Testis (tissue), 3 donors: ENCODE measurements around the gene LNX2. TPM values are rescaled to one million over a fixed set of nuclear protein-coding genes. Genes with fewer than 3 reads are reported as not detected.

Experiments used
- DNase-seq: peaks from one replicate; pipeline ENCODE4 v3.0.0-alpha.2; 2019
- H3K27ac ChIP-seq, 2 donors: fragments of 200-600 bp; sonication (generic); one replicate each; pipeline ENCODE4 v1.5.1; 2019
- H3K27me3 ChIP-seq: fragments of 200-600 bp; sonication (generic); one replicate; pipeline ENCODE4 v1.5.1; 2019
- H3K36me3 ChIP-seq: fragments of 200-600 bp; sonication (generic); one replicate; pipeline ENCODE4 v1.5.1; 2017; ENCODE audit warnings: low read depth; ENCODE audit errors: missing control alignments
- H3K4me1 ChIP-seq: fragments of 200-600 bp; sonication (generic); one replicate; pipeline ENCODE4 v1.5.1; 2019
- H3K4me3 ChIP-seq, 2 donors: fragments of 200-600 bp; sonication (generic); one replicate each; pipeline ENCODE4 v1.5.1; 2017 to 2019
- H3K9me3 ChIP-seq: fragments of 200-600 bp; sonication (generic); one replicate; pipeline ENCODE4 v1.5.1; 2017
- POLR2A ChIP-seq: fragments of 450-650 bp; IDR thresholded peaks from one replicate; pipeline ENCODE4 v1.6.1; 2017; ENCODE audit warnings: antibody characterized with exemption, mild to moderate bottlenecking, moderate library complexity
- WGBS, 2 donors: methylation state at CpG; one replicate each; pipeline ENCODE4 v1.1.5; 2018; 5-methylcytosine and 5-hydroxymethylcytosine counted together
- intact Hi-C: fragments of 100-400 bp; cut with DNase I; formaldehyde crosslinking; loops from one replicate; pipeline ENCODE4 v1.15.1; 2023; ENCODE audit warnings: low total_unique reads
- polyA plus RNA-seq: library from polyadenylated mRNA; stranded (reverse); fragments of 350-450 nt; fragmentation: Illumina TruSeq; extraction: RNeasy Lipid Tissue Mini Kit (QIAGEN cat#74804); gene quantifications from one replicate; pipeline ENCODE4 v1.2.3, GENCODE V29; 2014; ENCODE audit warnings: low read depth, low replicate concordance; ENCODE audit not compliant: insufficient read depth
- total RNA-seq, 2 donors: library from RNA; depleted of rRNA; stranded (reverse); fragments of >200 nt; gene quantifications; one replicate each; pipeline ENCODE4 v1.2.3, GENCODE V29; 2016
- TF ChIP-seq, protein P1 (sequence below), 3 experiments: fragments of 450-650 bp in 2 of 3; fragments of 200-600 bp in 1 of 3; sonication (generic) in 1 of 3; IDR thresholded peaks; one replicate each; pipeline ENCODE4 v1.5.1; 2016 to 2019; ENCODE audit warnings: antibody characterized with exemption in 3 of 3, mild to moderate bottlenecking in 2 of 3, moderate library complexity in 1 of 3

Gene LNX2
- total and polyA plus RNA-seq, 3 donors from 2014 or later: 22.5 to 39.6 (median 34.6) TPM

DNA sequence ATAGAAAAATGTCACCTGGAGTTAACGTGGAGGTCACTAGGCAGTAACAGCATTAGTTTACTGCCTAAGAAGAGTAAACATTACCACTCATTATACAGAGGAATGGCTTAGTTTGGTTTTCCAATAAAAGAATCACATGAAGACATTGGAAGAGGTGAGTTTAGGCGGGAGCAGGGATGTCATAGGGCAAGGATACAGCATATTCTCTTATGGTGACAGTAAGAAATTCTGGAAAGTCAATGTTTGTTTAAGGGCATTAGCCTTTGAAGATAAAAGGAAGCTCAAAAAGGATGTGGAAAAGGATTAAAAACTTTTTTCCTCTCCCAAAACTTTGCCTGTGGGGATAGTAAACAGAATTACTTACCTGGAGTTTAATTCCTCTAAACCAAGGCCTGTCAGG is 5.5 kb upstream of the LNX2 start:
- no peaks in the 10 kb centered on the region for H3K27me3 ChIP-seq
- H3K4me1 ChIP-seq: no peaks in the 10 kb centered on the region
- H3K27ac ChIP-seq: no peak overlapping the region
- TF ChIP-seq, protein P1, sequence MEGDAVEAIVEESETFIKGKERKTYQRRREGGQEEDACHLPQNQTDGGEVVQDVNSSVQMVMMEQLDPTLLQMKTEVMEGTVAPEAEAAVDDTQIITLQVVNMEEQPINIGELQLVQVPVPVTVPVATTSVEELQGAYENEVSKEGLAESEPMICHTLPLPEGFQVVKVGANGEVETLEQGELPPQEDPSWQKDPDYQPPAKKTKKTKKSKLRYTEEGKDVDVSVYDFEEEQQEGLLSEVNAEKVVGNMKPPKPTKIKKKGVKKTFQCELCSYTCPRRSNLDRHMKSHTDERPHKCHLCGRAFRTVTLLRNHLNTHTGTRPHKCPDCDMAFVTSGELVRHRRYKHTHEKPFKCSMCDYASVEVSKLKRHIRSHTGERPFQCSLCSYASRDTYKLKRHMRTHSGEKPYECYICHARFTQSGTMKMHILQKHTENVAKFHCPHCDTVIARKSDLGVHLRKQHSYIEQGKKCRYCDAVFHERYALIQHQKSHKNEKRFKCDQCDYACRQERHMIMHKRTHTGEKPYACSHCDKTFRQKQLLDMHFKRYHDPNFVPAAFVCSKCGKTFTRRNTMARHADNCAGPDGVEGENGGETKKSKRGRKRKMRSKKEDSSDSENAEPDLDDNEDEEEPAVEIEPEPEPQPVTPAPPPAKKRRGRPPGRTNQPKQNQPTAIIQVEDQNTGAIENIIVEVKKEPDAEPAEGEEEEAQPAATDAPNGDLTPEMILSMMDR (IDR thresholded peaks at IDR 0.05): no peak
- TF ChIP-seq POLR2A: no peak
- intact Hi-C loops: no loop called here
- no peaks in the 10 kb centered on the region for H3K9me3 ChIP-seq
- no peaks in the 10 kb centered on the region for H3K36me3 ChIP-seq
- WGBS, 2 donors: 82 to 86% methylated on average over 2 of the region's 2 CpGs
- no peak for DNase-seq
- H3K4me3 ChIP-seq: no peak overlapping the region

DNA sequence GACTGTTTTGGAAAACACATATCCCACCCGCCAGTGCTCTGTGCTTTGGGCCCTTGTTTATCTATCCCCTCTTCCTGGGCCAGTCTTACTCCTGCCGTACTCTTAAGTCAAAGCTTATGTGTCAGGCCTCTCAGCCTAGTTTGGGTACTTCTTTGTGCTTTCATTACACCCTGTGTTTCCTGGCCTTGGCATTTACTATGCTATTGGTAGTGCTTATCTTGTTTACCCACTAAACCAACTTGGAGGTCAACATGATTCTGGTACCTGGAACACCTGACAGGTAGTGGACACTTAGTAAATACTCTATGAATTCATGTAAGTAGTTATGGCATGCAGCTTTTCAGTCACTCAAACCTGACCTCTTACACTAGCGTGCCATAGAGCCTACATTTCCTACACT is 3.7 kb upstream of the LNX2 start:
- Histone ChIP-seq H3K4me1 (peaks cover 6% of the 10 kb centered on the region), H3K27me3 (no peaks in the 10 kb centered on the region), H3K36me3 (no peaks in the 10 kb centered on the region), H3K27ac (no peak overlapping the region), H3K9me3 (no peaks in the 10 kb centered on the region), H3K4me3 (no peak overlapping the region)
- intact Hi-C loops: no loop called here
- TF ChIP-seq, protein P1 (IDR thresholded peaks at IDR 0.05): no peak
- no peak for TF ChIP-seq POLR2A
- WGBS, 2 donors: 94 to 96% methylated on average over 3 of the region's 3 CpGs
- DNase-seq: no peak

DNA sequence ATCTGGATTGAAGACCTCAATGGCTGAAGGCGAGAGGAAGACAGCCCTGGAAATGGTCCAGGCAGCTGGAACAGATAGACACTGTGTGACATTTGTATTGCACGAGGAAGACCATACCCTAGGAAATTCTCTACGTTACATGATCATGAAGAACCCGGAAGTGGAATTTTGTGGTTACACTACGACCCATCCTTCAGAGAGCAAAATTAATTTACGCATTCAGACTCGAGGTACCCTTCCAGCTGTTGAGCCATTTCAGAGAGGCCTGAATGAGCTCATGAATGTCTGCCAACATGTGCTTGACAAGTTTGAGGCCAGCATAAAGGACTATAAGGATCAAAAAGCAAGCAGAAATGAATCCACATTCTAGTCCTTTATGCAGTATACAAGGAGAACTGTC is 2.6 kb upstream of the LNX2 start:
- Histone ChIP-seq H3K27ac (no peak overlapping the region), H3K4me1 (peaks cover 18% of the 10 kb centered on the region), H3K4me3 (no peak overlapping the region), H3K36me3 (no peaks in the 10 kb centered on the region), H3K9me3 (no peaks in the 10 kb centered on the region), H3K27me3 (no peaks in the 10 kb centered on the region)
- TF ChIP-seq, protein P1 (IDR thresholded peaks at IDR 0.05): no peak
- TF ChIP-seq POLR2A: no peak
- intact Hi-C loops: no loop called here
- DNase-seq: no peak
- 62 to 70% methylated on average over 7 of the region's 7 CpGs for WGBS, 2 donors

DNA sequence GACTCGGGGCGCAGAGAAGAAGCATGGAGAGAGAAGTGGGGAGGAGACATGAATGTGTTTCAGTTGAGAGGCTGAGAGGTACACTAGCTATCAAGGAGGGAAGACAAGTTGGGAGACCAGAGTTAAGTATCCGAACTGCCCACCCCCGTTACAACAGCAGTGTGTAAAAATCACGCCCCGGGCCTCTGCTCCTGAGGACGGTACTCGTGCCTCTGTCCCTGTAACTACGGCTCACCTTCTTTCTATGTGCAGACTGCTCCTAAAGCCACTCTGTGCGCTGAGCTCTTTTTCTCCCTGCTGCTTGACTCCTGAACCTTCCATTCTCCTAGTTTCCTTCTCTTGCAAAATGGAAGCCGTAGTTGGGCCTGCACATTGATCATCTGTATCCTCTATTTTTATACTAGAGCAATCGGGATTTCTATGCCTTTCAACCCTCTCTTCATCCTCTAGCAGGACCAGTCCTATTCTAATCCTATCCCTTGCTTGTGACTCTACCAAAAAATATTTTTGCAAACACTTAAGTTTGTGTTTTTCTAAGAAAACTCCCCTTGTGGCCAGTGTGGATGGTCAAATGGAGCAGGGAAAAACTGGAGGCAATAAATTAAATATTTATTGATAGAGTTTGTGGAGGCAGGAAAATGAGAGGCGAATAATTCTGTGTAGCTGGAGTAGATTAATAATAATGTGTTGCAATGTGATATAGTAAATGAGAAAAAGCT is 1.9 kb upstream of the LNX2 start:
- Histone ChIP-seq H3K27me3 (no peaks in the 10 kb centered on the region), H3K4me3 (peak overlapping the region; percentile 66 to 94), H3K27ac (peak overlapping the region; percentile 90 to 98), H3K9me3 (no peaks in the 10 kb centered on the region), H3K4me1 (peaks cover 18% of the 10 kb centered on the region), H3K36me3 (no peaks in the 10 kb centered on the region)
- peak; percentile 29 for DNase-seq
- WGBS, 2 donors: 7 to 8% methylated on average over 13 of the region's 13 CpGs
- TF ChIP-seq POLR2A: no peak
- TF ChIP-seq, protein P1 (IDR thresholded peaks at IDR 0.05): peak in 2 of 3 experiments; percentile 14 to 45
- intact Hi-C loops: no loop called here
